NCI-H748 (cell line): ENCODE data around the gene MAPRE3.

Experiments used
- DNase-seq: peaks from one replicate; lab custom pipeline; 2025; ENCODE audit not compliant: unreplicated experiment; lab: John Stamatoyannopoulos, UW

MAPRE3 gene

DNA sequence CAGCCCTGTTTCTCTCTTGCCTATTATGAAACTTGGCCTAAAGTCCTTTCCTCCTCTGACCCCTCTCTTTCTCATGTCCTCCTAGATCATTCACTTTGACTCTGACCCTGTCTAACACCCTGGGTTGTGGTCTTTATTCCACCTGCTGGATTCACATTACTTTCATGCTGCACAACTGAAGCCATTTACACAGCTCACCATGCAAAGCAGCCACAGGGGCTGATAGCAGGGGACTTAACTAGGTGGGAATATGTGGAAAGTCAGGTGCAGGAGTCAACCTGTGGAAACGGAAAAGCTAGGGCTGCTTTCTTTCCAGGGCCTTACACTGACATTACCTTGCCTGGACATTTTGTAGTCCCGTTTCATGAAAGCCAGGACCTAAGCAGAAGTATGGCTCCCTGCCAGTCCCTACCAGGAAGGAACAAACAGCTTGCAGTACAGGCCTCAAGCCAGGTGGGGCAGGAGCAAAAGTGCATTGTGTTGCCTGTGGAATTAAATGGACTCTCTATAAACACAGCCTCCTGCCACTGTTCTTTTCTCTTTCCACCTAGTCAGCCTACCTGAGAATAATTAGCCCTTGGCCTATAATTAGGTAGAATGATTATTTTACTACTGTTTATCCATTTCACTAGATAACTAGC lies 11.8 kb downstream of the MAPRE3 start:
- peak; percentile 97 for DNase-seq

DNA sequence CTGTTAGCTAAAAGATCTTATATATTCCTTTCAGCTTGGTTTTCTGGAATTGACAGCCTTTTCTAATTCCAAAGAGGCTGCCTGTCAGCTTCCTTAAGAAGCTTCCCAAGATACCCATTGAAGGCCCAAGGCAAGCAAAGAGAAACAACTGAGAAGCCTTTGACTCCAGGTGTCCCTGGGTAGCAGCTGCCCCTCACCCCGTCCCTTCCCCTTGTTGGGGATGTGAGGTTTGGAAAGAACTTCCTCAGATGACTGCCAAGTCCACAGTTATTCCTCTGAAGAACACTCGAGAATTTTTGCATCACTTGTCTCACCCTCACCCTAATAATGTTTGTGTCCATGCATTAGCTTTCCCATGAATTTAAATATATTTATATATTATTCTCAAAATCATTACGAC lies 13.3 kb downstream of the MAPRE3 start:
- no peak for DNase-seq

DNA sequence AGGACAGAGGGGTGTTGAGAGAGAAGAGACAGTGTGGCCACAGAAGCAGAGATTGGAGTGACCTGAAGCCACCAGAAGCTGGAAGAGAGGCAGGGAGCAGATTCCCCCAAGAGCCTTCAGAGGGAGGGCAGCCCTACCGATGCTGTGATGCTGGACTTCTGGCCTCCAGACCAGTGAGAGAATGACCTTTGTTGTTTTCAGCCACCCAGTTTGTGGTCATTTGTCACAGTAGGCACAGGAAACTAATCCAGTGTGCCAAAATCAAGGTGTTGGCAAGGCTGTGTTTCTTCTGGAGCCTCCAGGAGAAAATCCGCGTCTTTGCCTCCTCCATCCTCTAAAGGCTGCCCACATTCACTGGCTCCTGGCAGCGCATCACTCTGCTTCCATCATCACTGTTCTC lies 15.4 kb downstream of the MAPRE3 start:
- DNase-seq, result no peak

DNA sequence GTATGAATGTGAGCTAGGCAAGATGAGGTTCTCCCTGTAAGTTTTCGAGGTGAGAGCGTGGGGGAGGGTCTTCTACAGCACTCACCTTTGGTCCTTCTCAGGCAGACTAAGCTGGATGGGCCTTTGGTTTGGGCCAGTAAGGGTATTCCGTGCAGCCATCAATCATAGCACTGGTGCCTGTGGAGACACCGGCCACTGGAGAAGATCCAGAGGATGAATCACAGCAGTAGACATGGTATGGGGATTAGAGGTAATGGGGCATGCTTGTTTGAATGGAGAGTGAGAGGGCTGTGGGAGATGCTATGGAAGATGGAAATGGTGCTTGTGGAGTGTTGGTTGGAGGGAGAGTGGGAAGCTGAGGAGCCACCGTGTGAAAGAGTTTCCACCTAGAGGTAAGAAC lies 16.1 kb downstream of the MAPRE3 start:
- no peak for DNase-seq

DNA sequence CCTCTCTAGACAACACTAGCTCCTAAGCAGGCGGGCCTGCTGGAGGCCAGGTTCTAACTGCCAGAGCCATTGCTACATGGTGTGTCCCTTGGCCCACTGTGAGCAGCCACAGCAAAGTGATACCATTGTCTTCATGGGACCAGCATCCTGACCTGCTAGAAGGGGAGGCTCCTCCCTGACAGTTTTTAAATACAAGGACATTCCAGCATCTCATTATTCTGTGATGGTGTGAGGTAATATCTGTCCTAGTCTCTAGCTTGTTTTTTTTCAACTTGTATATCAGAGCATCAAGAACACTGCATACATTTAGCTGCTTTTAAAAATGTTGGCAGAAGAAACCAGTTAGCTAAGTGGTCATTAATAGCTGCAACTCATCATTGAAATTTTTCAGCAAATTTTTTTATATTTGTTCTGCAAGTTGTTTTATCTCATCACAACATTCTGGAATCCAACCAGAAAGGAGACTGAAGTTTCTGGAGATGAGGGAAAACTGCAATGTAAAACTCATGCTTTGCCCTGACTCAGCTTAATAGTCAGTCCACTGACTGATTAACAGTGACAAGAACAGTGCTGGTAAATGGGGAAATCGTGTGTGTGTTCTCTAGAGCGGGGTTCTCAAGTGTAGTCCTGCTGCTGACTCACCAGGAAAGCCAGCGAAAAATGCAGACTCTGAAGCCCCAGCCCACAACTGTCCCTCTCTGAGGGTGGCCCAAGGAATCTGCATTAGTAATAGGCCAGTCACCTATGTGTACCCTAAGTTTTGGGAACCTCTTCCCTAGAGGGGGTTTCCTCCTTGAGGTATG lies 17.8 kb downstream of the MAPRE3 start:
- no peak for DNase-seq

DNA sequence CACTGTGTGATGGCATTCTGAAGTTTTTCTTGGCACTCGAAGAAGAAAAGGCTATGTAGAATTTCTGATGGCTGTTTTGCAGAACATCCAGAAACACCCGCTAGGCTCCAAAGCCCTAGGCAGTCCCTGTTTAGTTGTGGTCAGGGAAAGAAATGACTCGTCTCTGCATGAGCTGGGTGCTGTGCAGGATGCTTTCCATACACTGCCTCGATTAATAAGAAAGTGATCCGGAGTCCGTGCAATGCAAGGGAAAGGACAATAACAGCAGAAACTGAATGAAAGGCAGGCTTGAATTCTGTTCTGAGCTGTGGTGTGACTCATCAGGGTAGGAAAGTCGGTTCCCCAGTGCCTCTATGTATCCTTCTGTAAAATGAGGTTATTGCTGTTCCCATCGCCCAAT lies 18.7 kb downstream of the MAPRE3 start:
- no peak for DNase-seq

DNA sequence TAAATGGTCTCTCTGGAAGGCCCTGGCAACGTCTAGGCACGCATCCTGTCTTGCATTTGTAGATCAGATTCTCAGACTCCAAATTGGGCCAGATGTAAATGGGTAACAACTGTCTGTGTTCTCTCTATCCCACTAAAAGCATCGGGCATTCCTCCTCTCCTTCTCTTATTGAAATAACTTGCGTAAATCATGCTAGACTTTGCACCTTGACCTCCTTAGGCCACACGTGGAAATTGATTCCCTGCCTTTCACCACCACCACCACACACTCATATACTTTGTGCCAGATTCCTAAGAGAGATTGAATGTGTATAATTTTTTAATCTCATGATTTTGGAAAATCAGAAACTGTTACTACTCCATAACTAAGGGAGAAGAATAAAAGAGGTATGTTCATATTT lies 21.3 kb downstream of the MAPRE3 start:
- DNase-seq, result no peak

DNA sequence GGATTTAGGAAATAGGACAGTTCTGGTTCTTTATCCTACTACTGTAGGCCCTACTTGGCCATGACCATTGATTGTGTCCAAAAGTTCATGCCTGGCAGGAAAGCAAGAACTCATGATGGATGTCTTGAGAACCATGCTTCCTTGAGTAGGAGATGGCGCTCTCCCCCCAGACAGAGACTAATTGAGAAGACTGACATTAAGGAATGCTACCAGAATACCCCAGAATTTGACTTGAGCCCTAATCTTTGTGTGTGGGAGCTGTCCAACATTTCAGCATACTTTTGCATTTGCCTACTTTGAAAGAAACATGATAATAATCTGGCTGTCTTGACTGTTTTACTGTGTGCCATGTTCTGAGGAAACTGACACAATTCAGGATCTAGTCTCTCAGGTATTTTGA lies 23.3 kb downstream of the MAPRE3 start:
- DNase-seq, result no peak

DNA sequence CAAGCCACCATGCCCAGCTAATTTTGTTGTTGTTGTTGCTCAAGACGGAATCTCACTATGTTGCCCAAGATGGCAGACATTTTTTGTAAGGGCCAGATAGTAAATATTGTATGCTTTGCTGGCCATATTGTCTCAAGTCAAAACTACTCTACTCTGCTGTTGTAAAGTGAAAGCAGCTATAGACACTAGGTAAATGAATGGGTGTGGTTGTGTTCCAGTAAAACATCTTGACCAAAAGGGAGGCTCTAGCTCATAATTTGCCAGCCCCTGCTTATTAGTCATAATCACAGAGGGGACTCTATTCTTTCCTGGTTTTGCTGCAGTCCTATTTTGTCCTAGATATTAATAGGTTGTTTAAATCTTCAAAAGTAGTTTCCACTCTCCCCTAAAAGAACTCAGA lies 24.5 kb downstream of the MAPRE3 start:
- no peak for DNase-seq

DNA sequence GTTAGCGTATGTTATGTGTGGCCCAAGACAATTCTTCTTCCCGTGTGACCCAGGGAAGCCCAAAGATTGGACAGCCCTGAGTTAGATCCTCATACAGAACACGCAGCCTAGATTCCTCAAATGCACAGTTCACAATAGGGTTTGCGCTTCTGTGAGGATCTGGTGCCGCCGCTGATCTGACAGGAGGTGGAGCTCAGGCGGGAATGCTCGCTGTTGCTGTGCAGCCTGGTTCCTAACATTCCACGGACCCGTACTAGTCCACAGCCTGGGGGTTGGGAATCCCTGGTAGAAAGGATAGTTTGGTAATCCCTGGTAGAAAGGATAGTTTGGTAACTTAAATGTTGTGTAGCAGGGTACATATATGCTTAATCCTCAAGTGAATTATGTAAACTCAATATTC lies 27.0 kb downstream of the MAPRE3 start:
- no peak for DNase-seq

DNA sequence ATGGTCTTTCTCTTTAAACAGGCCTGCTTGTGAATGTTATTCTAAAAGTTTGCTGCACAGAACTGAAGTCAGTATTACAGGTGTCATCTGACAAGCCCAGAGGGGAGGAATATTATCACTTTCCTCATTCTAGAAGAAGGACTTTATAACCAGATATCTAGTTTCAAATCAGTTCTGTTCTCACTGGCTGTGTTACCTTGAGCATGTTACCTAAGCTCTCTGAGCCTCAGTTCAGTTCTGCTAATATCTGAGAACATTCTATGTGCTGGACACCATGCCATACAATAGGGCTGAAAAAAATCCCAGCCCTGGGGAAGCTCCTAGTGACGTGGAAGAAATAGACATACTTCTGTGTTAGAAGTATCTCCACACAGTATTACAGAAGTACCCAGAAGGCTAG lies 27.9 kb downstream of the MAPRE3 start:
- DNase-seq, result no peak

DNA sequence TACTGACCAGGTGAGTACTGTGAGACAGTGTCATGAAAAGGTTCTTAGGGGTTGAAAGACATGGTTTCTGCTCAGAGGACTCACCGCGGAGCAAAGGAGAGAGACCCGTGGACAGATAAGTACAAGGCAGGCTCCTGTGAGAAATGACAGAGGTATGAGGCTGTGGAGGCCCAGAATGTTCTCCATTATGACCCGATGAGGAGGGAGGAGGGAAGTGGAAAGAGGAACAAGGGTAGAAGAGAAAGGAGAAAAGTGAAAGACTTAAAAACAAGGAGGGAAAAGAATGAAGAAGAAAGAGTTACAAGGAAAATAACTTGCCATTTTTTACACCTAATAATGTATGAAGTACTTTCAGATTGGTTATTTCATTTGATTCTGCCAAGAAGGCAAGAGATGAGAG lies 29.8 kb downstream of the MAPRE3 start:
- DNase-seq, result no peak

DNA sequence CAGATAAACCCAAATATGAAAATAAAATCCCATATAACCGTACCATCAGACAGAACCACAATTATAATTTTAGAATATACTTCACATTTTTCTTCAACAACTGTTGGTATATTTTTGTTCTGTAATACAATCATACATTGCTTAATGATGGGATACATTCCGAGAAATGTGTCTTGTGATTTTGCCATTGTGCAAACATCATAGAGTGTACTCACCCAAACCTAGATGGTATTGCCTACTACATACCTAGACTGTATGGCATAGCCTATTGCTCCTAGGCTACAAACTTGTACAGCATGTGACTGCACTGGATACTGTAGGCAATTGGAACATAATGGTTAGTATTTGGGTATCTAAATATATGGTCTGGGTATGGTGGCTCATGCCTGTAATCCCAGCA lies 30.6 kb downstream of the MAPRE3 start:
- no peak for DNase-seq

DNA sequence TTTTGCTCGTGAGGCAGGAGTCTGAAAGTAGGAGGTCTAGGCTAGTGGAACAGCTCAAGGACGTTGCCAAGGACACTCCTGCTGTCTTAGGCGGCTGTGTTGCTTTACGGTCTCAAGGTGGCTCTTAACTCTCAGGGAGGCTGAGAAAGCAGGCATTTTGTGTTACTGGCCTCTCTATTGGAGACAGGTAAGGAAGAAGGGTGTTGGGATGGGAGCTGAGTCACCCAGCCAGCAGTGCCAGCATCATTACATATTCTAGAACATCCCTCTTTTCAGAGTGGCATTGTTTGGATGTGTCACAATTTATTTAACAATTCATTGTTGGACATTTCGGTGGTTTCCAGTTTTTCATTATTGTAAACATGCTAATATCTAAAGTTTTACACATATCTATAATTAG lies 31.5 kb downstream of the MAPRE3 start:
- DNase-seq, result no peak

DNA sequence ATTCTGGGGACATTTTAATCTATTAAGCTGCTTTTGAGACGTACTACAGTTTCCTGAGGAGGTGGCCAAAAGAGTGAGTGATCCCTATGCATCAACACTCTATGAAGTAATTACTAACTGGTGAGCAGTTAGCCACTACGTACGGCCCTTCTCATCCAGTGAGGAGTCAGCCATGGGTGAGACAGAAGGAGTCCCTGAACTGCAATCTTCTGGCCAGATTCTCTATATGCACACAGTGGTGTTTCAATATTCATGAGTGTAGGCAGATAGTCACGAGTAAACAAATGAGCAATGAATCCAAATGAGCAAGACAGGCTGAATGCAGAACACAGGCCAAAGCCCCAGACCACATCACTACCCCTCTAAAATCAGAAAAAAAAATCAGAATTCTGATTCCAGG lies 32.6 kb downstream of the MAPRE3 start:
- no peak for DNase-seq

DNA sequence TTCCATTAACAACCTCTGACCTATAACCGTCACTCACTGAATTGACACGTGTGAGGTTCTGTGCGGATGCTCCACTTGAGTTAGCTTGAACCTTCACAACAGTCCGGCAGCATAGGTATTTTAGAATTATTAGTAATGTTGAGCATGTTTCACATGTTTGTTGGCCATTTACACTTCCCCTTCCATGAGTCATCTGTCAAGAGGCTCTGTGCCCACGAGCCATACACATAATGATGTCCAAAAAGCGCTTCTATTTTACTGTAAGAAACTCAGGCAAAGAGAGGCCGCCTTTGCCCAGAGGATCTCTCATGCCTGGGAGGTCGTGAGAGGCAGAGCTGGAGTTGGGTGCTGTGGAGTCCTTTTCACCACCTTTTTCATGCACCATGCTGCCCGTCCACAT lies 33.4 kb downstream of the MAPRE3 start:
- DNase-seq, result no peak

DNA sequence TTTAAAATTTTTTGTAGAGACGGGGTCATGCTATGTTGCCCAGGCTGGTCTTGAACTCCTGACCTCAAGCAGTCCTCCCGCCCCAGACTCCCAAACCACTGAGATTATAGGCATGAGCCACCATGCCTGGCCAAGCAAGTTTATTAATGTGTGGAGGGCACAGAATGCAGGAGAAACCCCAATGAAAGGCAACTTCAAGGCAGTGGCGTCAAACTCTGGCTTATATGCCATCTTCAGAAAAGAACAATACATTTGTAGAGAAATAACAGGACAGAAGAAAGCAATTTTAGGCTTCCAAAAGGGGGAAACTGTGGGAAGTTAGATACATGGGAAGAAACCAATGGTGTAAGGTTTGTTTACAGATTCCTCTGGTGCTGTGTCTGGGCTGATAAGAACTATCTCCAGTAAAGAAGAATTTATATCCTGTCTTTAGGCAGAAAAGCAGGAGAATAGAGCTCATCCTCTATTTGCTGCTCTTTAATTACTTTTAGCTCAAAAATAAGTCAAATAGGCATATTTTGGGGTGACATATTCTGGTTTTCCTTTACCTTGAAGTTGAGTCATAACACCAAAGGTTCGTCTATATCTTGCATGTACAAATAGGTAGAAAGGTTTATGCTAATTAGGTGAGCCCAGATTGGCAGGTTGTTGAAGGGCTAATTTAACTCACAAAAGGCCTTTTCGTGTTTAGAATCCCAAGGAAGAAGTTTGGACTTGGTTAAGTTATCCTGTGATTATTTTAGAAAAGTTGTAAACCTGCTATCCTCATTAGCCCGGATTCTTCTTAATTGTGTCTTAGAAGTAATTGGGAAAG lies 36.4 kb downstream of the MAPRE3 start:
- DNase-seq, result no peak

DNA sequence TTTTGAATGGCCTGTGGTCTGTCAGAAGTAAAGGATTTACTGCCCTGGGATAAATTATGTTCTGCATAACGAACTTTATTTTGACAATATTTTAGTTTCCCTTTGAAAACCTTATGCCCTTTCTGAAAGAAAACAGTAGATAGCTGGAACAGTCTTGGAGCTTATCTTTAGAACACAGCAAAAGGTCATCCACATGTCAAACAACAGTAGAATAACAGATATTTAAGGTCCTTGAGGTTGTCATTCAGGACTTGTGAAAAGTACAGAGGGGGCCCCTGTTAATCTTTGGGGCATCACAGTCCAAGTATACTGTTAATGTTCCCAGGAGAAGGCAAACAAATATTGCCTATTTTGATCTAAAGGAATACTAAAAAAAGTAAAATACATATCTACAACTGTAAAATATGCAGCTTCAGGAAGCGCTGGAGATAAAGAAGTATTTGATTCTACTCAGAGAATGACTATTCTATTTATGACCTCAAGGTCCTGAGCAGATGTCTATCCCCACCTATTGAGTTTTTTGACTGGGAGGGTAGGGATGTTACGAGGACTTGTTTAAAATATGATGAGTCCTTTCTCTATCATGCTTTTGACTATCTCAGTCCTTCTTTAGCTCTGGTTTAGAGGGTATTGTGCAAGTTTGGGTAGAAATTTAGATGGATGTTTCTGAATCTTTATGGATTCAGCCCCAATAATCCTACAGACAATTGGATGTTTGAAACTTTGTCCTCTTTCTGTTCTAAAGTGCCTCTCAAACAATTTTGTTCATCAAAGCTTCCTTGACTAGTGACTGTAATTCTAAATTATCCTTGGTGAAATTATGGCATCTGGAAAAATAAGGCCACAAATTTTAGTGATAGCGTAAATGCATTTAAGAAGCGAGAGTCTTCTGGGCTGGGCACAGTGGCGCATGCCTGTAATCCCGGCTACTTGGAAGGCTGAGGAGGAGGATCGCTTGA lies 37.3 kb downstream of the MAPRE3 start:
- DNase-seq, result no peak

DNA sequence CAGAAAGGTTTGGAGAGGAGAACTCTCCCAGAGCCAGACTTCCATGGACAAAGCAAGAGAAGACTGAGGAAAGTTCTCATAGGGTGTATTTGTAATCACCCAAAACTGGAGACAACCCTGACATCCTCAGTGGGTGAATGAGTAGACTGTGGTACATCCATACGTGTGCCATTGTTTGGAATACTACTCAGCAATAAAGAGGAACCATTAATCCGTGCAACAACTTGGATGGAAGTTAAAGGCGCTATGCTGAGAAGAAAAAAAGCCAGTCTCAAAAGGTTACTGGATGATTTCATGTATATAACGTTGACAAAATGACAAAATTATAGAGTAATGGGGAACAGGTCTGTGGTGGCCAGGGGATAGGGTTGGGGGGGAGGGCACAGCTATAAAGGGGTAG lies 38.2 kb downstream of the MAPRE3 start:
- no peak for DNase-seq

DNA sequence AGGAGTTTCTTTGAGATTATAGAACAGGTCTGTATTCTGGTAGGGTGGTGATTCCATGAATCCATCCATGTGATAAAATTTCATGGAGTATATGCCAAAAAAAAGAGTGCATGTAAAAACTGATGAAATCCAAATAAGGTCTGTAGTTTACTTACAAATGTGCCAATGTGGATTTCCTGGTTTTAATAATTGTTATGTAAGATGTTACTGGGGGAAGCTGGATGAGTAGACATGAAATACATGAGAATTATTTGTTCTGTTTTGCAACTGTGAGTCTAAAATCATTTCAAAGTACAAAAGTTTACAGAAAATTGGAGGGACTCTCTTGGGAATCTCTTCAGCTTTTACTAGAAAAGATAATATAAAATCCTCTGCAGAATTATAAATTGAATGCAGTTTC lies 38.6 kb downstream of the MAPRE3 start:
- DNase-seq, result no peak

DNA sequence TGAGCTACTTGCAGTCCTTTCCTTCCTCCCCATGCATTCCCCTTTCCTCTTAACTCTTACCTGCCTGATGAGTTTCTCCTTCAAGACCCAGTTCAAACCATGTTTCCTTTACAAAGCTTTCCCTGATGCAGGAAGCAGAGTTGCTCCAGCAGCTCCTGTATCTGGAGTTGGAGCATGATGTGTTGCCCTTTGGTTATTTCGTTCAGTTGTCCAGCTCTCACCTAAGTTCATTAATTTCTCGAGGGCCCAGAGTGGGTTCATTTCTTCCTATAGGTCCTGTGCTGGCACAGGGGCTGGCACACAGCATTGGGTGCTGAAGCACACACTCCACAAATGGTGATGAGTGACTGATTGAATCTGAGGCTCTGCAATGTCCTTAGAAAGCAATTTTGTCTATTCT lies 39.3 kb downstream of the MAPRE3 start:
- no peak for DNase-seq
